ENCODE data around the gene RNF150.
"Not testable (repeated sequence)": the region's sequence is repeated elsewhere in the genome, so short reads cannot be mapped to it uniquely, and the experiment has no call there.

Gene RNF150

GRCh38 chr4:140810591-140811169 lies 322.6 kb downstream of the RNF150 start:
- not testable (repeated sequence) for DNase-seq
